HG03520 (cell line): Measurements from ENCODE around the gene CTBP2.

Source experiments
- ATAC-seq: cut with Tn5 transposase; IDR thresholded peaks from one replicate; pipeline ENCODE4 v1.9.1; 2021; ENCODE audit warnings: mild to moderate bottlenecking, moderate library complexity; ENCODE audit not compliant: unreplicated experiment

Gene CTBP2

DNA sequence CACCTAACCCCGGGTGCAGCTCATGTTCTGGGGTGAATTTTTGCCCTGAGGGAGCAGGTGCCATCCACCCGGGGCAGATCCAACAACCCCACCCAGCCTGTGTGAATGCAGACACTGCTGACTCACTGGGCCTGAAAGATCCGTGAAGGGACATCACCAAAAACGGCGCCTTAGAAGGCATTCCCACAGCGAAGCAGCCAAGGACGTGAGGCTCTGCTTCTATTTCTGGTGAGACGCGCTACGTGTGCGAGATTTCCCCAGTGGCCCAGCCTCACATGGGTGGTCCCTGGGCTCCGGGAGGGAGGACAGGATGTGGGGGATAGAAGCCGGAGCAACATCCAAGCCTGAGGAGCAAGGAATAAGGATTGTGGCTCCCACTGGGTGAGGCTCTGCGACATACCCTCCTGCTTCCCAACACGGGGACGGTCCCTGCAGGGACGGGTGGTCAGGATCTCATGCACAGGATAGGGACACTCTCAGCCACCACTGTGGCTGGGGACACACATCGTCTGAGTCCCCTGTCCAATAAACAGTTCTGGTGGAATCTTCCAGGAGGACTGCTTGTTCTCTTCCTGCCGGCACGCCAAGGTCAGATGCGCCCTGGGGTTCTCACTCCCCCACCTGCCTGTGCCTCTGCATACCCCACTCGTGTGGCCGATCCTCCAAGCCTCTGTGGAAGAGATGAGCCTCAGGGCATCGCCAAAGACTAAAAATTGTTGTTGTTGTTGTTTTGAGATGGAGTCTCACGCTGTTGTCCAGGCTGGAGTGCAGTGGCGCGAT lies 148.2 kb downstream of the CTBP2 start:
- no peak for ATAC-seq

DNA sequence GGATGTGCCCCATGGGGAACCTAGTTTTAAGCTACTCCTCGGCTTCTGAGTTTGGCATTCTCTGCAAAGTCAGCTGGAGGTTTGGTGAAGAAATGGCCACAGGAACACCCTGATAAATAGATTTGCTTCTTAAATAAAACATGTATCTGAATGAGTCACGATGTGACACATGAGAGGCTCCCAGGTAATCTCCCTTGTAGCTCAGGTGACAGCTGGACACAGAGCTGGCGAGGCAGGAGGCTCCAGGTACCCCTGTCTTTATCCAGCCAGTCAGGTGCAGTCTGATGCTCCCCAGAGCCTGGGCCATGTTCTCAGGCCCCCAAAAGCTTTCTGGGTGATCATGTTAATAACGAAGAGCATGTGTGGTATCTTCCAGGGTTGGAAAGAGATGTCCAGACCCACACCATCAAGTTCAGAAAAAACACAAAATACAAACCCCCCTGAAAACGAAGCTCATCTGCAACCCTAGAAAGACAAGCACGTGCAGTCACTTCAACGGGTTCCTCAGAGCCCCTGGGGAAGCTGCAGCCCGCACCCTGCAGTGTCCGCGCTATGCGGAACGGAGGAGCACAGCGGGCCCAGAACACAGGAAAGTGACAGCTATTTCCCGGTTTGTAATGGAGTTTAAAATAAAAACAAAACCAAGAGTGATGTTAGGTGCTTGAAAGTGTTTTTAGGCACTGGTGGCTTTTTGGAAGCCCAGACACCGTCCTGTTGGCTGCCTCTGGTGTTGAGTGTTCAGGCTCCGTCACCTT lies 149.0 kb downstream of the CTBP2 start:
- ATAC-seq, result no peak

DNA sequence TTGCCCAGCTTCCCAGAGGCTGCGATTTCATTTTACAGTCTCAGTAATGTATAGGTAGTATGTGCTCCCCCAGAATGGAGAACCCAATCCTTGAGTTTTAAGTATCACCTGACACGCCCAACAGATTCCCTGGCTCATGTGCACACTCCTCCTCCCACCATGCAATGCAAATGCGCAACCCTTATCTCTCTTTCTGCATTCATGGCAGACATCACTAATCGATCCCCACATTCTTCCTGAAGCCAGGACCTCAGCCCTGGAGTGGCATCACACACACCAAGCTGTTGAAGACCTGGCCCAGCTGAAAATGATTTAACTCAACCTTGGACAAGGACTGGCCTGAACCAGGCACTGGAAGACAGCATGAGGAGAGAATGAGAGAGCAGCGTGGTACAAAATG lies 150.0 kb downstream of the CTBP2 start:
- ATAC-seq, result no peak

DNA sequence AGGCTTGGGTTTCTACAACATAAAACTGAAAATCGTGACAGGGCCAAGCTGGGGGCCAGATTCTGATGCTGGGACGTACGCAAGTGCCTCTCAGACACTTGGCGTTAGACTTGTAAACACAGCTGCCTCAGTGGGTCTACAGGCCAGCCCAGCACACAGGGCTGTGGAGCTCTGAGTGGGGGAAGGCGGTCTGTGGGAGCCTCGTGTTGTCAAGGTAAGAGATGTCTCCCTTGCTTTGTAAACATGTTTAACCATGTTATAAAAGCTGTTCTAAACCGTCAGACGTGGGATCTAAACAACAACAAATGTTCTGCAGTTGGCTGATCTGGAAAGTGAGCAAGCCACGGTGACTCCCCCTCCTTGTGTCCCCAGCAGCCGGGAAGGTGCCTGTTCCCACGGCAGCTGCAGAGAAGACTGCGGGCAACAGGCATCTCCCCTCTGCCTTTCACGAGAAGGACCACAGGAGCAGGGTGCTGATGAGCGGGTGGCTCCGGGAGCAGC lies 150.7 kb downstream of the CTBP2 start:
- ATAC-seq, result no peak

- no peak for ATAC-seq
Measured at GRCh38 chr10:125008689-125009638, 151.4 kb downstream of the CTBP2 start.

DNA sequence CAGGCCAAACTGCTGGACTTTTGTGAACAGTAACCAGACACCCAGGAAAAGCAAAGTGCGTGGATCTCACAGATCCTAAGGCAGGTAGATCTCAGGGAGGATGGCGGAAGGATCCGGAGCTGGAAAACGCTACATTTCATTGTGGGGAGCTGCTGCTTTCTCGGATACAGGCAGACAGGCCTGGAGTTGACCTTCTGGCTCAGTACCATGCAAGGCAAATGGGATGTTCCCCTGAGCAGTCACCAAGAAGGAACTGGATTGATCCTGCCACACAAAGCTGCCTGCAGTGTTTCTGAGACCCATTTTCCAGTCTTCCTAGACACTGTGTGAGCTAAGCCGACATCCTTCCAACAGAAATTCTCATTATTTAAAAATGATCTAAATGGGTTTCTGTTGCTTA lies 152.9 kb downstream of the CTBP2 start:
- ATAC-seq, result no peak

DNA sequence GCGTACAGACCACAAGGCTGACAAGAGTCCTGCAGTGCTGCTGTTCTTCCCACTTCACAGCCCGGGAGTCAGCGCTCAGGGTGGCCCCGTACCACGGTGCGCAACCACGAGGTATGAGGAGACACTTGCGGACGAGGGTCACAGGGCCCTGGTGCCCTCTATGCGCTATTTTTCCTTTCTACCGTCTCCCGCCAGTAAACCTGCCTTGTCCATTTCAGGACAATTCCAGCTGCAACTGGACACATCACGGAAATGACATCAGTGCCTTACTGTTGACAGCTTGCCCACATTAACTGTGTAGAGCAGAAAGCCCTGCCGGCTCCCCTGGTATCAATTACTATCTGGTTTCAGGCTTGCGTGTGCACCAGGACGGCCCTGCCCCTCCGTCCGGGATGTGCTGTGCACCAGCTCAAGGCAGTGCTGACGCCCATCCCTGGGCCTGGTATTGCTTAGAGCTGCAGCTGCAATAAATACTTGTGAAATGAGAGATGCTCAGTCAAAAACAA lies 153.4 kb downstream of the CTBP2 start:
- no peak for ATAC-seq

DNA sequence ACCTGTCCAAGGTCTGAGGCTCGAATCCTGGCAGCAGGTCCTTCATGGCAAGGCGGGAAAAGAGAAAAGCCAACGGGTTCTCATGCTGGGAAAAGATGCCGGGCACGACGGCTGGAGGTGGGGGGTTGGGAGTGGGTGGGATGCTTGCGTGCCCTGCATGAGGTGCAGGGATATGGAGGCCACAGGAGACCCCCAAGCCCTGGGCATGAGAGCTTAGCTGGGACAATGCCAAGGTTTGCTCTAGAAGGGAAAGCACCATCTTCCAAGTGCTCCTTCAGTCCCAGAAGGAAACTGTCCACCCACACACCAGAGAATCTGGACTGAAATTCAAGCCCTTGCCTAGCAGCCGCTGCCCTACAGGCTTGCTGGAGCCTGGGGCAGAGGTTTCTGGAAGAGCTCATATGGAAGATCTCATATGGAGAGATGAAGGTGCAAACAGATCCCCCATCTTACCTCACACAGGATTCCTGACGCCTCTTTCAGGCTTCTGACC lies 154.1 kb downstream of the CTBP2 start:
- ATAC-seq, result no peak

GRCh38 chr10:125005312-125006187 lies 154.8 kb downstream of the CTBP2 start:
- no peak for ATAC-seq

DNA sequence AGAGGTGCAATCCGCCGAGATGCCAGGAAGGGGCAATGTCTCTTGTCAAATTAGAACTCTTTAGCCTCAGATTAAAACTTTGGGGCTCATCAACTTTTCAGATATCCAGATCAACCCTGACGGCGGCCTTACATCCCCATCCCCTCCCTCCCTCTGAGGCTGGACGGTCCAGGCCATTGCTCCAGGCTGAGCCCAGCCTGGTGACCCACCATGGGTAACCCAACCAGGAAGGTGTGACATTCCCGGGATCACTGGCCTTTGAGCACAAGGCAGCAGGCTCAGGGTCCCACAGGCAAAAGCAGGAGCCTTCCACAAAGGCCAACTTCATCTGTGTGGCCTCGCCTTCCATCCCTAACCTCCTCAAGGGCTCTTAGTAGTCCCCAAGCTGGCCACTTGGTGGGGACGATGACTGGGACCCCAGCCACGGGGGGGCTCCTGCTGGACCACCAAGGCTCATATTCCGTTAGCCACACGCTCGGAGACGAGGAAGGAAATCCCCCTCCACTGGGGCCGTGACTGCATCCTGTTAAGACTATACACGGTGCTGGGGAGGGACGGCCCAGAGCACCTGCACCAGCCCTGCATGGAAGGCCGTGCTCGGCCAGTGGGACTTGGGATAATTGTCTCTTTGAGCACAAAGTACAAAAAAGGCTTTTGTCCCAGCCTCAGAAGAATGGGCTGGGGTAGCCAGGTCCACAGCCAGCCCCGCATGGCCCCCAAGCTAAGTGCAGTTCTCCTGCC lies 155.6 kb downstream of the CTBP2 start:
- no peak for ATAC-seq

DNA sequence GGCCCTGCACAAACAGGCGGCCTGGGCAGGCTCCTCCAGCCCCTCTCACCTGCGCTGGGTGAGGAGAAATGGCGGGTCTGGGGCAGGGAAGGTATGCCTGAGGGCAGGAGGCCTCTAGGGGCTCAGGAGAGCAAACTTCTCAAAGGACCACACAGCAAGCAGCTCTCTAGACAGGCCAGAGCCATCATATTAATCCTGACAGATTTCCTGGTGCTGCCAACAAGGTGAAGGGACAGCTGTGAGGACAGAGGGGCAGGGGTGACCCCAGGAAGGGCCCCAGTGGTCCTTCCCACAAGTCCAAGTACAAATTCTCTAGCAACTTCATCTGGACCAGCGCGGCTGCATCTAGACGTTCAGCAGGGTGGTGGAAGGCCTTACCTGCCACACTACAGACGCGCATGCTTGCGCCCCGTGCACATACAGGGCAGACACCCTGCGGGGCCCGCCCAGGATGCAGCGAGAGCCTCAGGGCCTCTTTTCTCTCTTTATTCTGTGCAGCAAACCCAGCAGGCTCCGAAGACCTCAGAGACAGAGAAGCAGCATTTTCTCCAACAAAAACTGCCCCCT lies 156.4 kb downstream of the CTBP2 start:
- ATAC-seq, result no peak

- no peak for ATAC-seq
Measured at GRCh38 chr10:125003146-125003900, 157.0 kb downstream of the CTBP2 start.

DNA sequence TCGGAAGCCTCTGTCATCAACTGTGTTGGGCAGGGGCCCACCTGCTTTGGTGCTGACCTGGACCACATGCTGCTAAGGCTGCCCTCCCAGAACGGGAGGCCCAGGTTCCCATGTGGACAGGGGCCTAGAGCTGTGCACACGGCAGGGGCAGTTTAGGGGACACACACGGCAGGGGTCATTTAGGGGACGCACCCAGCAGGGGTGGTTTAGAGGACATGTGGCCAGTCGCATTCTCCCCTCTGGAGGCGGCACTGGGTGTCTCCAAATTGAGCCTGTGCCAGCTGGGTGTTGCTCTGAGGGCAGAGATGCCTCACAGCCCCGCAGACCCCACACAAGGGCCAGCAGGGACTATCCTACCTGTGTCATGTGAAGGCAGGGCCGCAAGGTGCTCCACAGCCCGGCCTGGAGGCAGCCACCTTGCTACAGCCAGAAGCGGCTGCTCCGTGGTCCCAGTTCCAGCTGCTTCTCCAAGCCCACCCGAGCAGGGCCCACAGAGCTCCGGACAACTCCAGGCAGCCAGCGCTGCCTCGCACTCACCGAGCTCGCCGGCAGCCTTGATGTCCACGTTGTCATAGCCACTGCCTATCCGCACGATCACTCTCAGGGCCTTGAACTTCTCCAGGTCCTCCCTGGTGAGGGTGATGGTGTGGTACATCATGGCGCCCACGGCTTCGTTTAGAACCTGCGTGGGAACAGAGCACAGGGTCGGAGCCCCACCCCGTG lies 157.8 kb downstream of the CTBP2 start:
- no peak for ATAC-seq

GRCh38 chr10:125002047-125002422 lies 158.3 kb downstream of the CTBP2 start:
- ATAC-seq, result no peak

DNA sequence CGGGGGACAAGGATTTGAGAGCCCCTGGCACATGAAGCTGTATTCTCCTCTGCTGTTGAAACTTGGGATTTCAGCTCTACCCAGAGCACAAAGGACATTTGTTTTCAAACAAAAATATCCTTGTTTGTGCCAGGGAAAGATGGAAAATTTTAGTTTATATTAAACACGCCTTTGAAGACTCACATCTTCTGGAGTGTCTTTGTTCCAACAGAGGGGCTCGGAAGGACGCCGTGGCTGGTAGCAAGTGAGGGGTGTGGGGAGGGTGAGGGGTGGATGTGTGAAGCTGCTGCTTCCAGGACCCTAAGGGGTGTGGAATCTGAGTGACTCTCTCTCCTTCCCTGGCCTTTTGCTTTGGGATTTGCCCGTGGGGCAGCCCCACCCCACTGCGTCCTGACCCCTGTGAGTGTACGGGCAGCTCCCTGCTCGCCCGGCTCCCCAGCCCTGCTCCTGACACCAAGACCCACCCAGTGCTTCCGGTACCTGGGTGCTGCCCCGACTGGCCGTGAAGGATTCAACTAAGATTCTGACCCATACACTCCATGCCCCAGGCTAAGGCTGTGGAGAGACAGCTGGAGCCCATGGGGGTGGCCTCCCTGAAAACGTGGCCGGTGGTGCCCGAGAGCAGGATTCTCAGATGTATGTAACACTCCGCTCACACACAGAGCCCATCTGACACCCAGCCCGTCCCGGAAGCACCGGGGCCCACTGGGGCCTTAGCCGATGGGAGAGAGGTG lies 158.9 kb downstream of the CTBP2 start:
- ATAC-seq, result no peak

- ATAC-seq, result no peak
Measured at GRCh38 chr10:125000366-125001312, 159.7 kb downstream of the CTBP2 start.
